BJ (cell line): ENCODE results near the gene SLC13A3. TPM values are rescaled to one million over a fixed set of nuclear protein-coding genes. Genes with fewer than 3 reads are reported as not detected.

Source experiments
- CTCF ChIA-PET: fragments of 350-600 bp; formaldehyde crosslinking; extraction: SDS; loops from one replicate; lab custom pipeline; 2021; ENCODE audit warnings: antibody characterized with exemption, inconsistent platforms; lab: Yijun Ruan, JAX
- POLR2A ChIA-PET: fragments of 300-600 bp; sonication (Branson Sonifier 250); formaldehyde crosslinking; extraction: SDS; loops from one replicate; lab custom pipeline; 2021; ENCODE audit warnings: antibody characterized with exemption; lab: Charles Lee
- DNase-seq: peaks from one replicate; pipeline ENCODE4 v3.0.0-alpha.2; 2011; ENCODE audit warnings: low read depth
- H3K27me3 ChIP-seq: 2 replicates; pipeline ENCODE4 v1.6.0; 2011; ENCODE audit warnings: low read length; ENCODE audit not compliant: control insufficient read depth, insufficient read depth
- H3K36me3 ChIP-seq: 2 replicates; pipeline ENCODE4 v1.5.1; 2011; ENCODE audit warnings: low read length; ENCODE audit not compliant: control insufficient read depth, insufficient read depth
- H3K4me3 ChIP-seq: 2 replicates; pipeline ENCODE4 v1.5.1; 2011; ENCODE audit warnings: low read depth, mild to moderate bottlenecking, control low read depth, low read length
- CTCF ChIP-seq: IDR thresholded peaks from 2 replicates; pipeline ENCODE4 v1.5.1; 2011; ENCODE audit warnings: low read depth, mild to moderate bottlenecking, control low read depth, inconsistent platforms, low read length, moderate library complexity; ENCODE audit not compliant: insufficient read depth
- polyA plus RNA-seq: library from polyadenylated mRNA; depleted of rRNA; stranded (reverse); fragments of >200 nt; gene quantifications from 2 replicates; pipeline ENCODE4 v1.2.3, GENCODE V29; 2011

Gene SLC13A3
- polyA plus RNA-seq, 1 experiment: 3.5 TPM

GRCh38 chr20:46523696-46524328 lies 127.4 kb downstream of the SLC13A3 start:
- no peak for TF ChIP-seq CTCF
- no peaks in the 10 kb centered on the region; the same call in 1 of the 2 replicates for H3K27me3 ChIP-seq
- no peak for DNase-seq
- H3K36me3 ChIP-seq: no peaks in the 10 kb centered on the region
- CTCF ChIA-PET: interaction anchor here (1.0 to 6.9 kb wide), 3 partner anchors 9 to 177 kb away, joined by 4 to 60 read pairs (median 5); no protein-coding TSS in a partner anchor
- POLR2A ChIA-PET: no interaction called here
- H3K4me3 ChIP-seq: no peak overlapping the region

GRCh38 chr20:46523108-46523507 lies 128.2 kb downstream of the SLC13A3 start:
- DNase-seq: no peak
- TF ChIP-seq CTCF: no peak
- Histone ChIP-seq H3K4me3 (no peak overlapping the region), H3K27me3 (no peaks in the 10 kb centered on the region), H3K36me3 (no peaks in the 10 kb centered on the region)
- CTCF ChIA-PET: interaction anchor here (1.3 to 6.9 kb wide), 3 partner anchors 141 to 177 kb away, joined by 5 to 60 read pairs (median 5); no protein-coding TSS in a partner anchor
- POLR2A ChIA-PET: no interaction called here

GRCh38 chr20:46520976-46521579 lies 130.2 kb downstream of the SLC13A3 start:
- peak; percentile 73 for TF ChIP-seq CTCF
- POLR2A ChIA-PET: no interaction called here
- Histone ChIP-seq H3K27me3 (no peaks in the 10 kb centered on the region), H3K4me3 (no peak overlapping the region), H3K36me3 (no peaks in the 10 kb centered on the region)
- CTCF ChIA-PET: interaction anchor here (0.6 to 6.9 kb wide), 6 partner anchors 23 to 226 kb away, joined by 3 to 60 read pairs (median 4); no protein-coding TSS in a partner anchor
- DNase-seq: no peak

- Histone ChIP-seq H3K36me3 (no peaks in the 10 kb centered on the region), H3K4me3 (no peak overlapping the region), H3K27me3 (no peaks in the 10 kb centered on the region)
- no peak for DNase-seq
- TF ChIP-seq CTCF: no peak
- ChIA-PET CTCF (interaction anchor here (0.6 to 6.9 kb wide), 4 partner anchors 10 to 227 kb away, joined by 3 to 60 read pairs (median 5); no protein-coding TSS in a partner anchor), POLR2A (no interaction called here)
Observed at GRCh38 chr20:46520540-46520939, 130.7 kb downstream of the SLC13A3 start.

GRCh38 chr20:46519471-46520068 lies 131.7 kb downstream of the SLC13A3 start:
- no peak overlapping the region for H3K4me3 ChIP-seq
- no peak for TF ChIP-seq CTCF
- no peaks in the 10 kb centered on the region for H3K27me3 ChIP-seq
- POLR2A ChIA-PET: no interaction called here
- no peak for DNase-seq
- CTCF ChIA-PET: interaction anchor here (0.6 to 6.9 kb wide), 4 partner anchors 9 to 162 kb away, joined by 3 to 60 read pairs (median 4); no protein-coding TSS in a partner anchor
- no peaks in the 10 kb centered on the region for H3K36me3 ChIP-seq
